A549 (cell line): ENCODE measurements around the gene FAM163A. TPM values are rescaled to one million over a fixed set of nuclear protein-coding genes. Genes with fewer than 3 reads are reported as not detected.

Source experiments
- ATAC-seq, 2 experiments: fragments of 200-7000 bp in 1 of 2; fragments of >200 bp in 1 of 2; cut with Nextera tagmentation in 1 of 2; cut with Tn5 transposase in 1 of 2; 3 replicates each; pipeline versions ENCODE4 v1.8.0 to v1.9.1; 2018 to 2020; ENCODE audit warnings: mild to moderate bottlenecking in 1 of 2, moderate library complexity in 1 of 2
- CTCF ChIA-PET: fragments of 300-600 bp; sonication (Branson Sonifier 250); formaldehyde crosslinking; extraction: SDS; loops from one replicate; lab custom pipeline; 2021; ENCODE audit warnings: antibody characterized with exemption, inconsistent platforms; lab: Yijun Ruan, JAX
- POLR2A ChIA-PET: fragments of 350-600 bp; formaldehyde crosslinking; extraction: SDS; loops from one replicate; lab custom pipeline; 2021; ENCODE audit warnings: antibody characterized with exemption, inconsistent platforms; lab: Yijun Ruan, JAX
- DNase-seq, 2 experiments: peaks; one replicate each; pipeline versions ENCODE4 v3.0.0 to v3.0.0-alpha.2; 2011 to 2016; ENCODE audit warnings: low read depth in 1 of 2, low spot score in 1 of 2
- FAIRE-seq: peaks from 2 replicates; lab custom pipeline; 2011; peaks lifted over from hg19 to GRCh38; lab: Jason Lieb, UNC
- H3K27ac ChIP-seq, 2 experiments: fragments of >200 bp; sonication (Bioruptor Twin); formaldehyde crosslinking; 3 replicates each; pipeline ENCODE4 v1.5.1; 2016 to 2017
- H3K4me1 ChIP-seq: fragments of >200 bp; sonication (Bioruptor Twin); formaldehyde crosslinking; 3 replicates; pipeline ENCODE4 v1.6.1; 2016
- H3K4me2 ChIP-seq: fragments of >200 bp; sonication (Bioruptor Twin); formaldehyde crosslinking; 3 replicates; pipeline ENCODE4 v1.6.1; 2016
- H3K4me3 ChIP-seq: fragments of >200 bp; sonication (Bioruptor Twin); formaldehyde crosslinking; 3 replicates; pipeline ENCODE4 v1.5.1; 2016
- H3K9me3 ChIP-seq: fragments of >200 bp; sonication (Bioruptor Twin); formaldehyde crosslinking; 3 replicates; pipeline ENCODE4 v1.6.1; 2016
- CBX2 ChIP-seq: fragments of 200-600 bp; sonication (generic); IDR thresholded peaks from 2 replicates; pipeline ENCODE4 v1.6.1; 2016; ENCODE audit warnings: low read depth, mild to moderate bottlenecking, borderline replicate concordance
- CEBPB ChIP-seq, 2 experiments: fragments of >200 bp in 1 of 2; sonication (Bioruptor Twin) in 1 of 2; formaldehyde crosslinking in 1 of 2; IDR thresholded peaks; 2 replicates each; pipeline ENCODE4 v1.6.1; 2012 to 2016
- CHD4 ChIP-seq: fragments of 200-600 bp; sonication (generic); IDR thresholded peaks from 2 replicates; pipeline ENCODE4 v1.6.1; 2016; ENCODE audit warnings: antibody characterized with exemption, mild to moderate bottlenecking, borderline replicate concordance
- EHF ChIP-seq: fragments of 250-450 bp; sonication (Bioruptor Pico); IDR thresholded peaks from 2 replicates; pipeline ENCODE4 v1.5.0; 2020; ENCODE audit warnings: mild to moderate bottlenecking
- EHMT2 ChIP-seq: fragments of 200-600 bp; sonication (generic); IDR thresholded peaks from 2 replicates; pipeline ENCODE4 v1.6.1; 2016; ENCODE audit warnings: antibody characterized with exemption, low read depth, mild to moderate bottlenecking, moderate library complexity
- EP300 ChIP-seq, 2 experiments: fragments of >200 bp; sonication (Bioruptor Twin); formaldehyde crosslinking; IDR thresholded peaks; 2 replicates in 1 of 2; 3 replicates in 1 of 2; pipeline ENCODE4 v1.6.1; 2016 to 2017
- ESRRA ChIP-seq: fragments of 150-350 bp; IDR thresholded peaks from 2 replicates; pipeline ENCODE4 v1.6.1; 2014; ENCODE audit warnings: mild to moderate bottlenecking, low read length, borderline replicate concordance
- FOSL2 ChIP-seq, 2 experiments: fragments of 450-650 bp in 1 of 2; fragments of >200 bp in 1 of 2; sonication (Bioruptor Twin) in 1 of 2; formaldehyde crosslinking; IDR thresholded peaks; 2 replicates each; pipeline versions ENCODE4 v1.5.0 to v1.6.1; 2016 to 2020; ENCODE audit warnings: mild to moderate bottlenecking in 1 of 2, moderate library complexity in 1 of 2
- JUNB ChIP-seq: fragments of >200 bp; sonication (Bioruptor Twin); formaldehyde crosslinking; IDR thresholded peaks from 2 replicates; pipeline ENCODE4 v1.6.1; 2016
- MAX ChIP-seq: IDR thresholded peaks from 2 replicates; pipeline ENCODE4 v1.6.1; 2012
- MAZ ChIP-seq: fragments of 150-350 bp; IDR thresholded peaks from 2 replicates; pipeline ENCODE4 v1.6.1; 2014; ENCODE audit warnings: antibody characterized with exemption, low read depth, low read length, borderline replicate concordance
- PBX3 ChIP-seq: IDR thresholded peaks from 2 replicates; pipeline ENCODE4 v1.6.1; 2012
- RARB ChIP-seq: fragments of 250-450 bp; sonication (Bioruptor Pico); IDR thresholded peaks from 2 replicates; pipeline ENCODE4 v1.8.0; 2021; ENCODE audit warnings: mild to moderate bottlenecking, moderate library complexity
- RCOR1 ChIP-seq: fragments of 150-350 bp; IDR thresholded peaks from 2 replicates; pipeline ENCODE4 v1.6.1; 2014; ENCODE audit warnings: antibody characterized with exemption, low read length, low read depth
- REST ChIP-seq: fragments of 200-600 bp; sonication (generic); IDR thresholded peaks from 2 replicates; pipeline ENCODE4 v1.6.1; 2016; ENCODE audit warnings: antibody characterized with exemption, mild to moderate bottlenecking, moderate library complexity
- SMC3 ChIP-seq: fragments of >200 bp; sonication (Bioruptor Twin); formaldehyde crosslinking; IDR thresholded peaks from 3 replicates; pipeline ENCODE4 v1.6.1; 2018; ENCODE audit warnings: inconsistent platforms
- USF2 ChIP-seq: fragments of 450-650 bp; IDR thresholded peaks from 2 replicates; pipeline ENCODE4 v1.6.1; 2014; ENCODE audit warnings: antibody characterized with exemption
- ZC3H11A ChIP-seq: fragments of 450-650 bp; IDR thresholded peaks from 2 replicates; pipeline ENCODE4 v1.6.1; 2014; ENCODE audit warnings: antibody characterized with exemption, mild to moderate bottlenecking
- ZFP36 ChIP-seq: fragments of 450-650 bp; IDR thresholded peaks from 2 replicates; pipeline ENCODE4 v1.6.1; 2014; ENCODE audit warnings: borderline replicate concordance; ENCODE audit not compliant: partially characterized antibody
- ZNF302 ChIP-seq: fragments of 250-450 bp; sonication (Bioruptor Pico); IDR thresholded peaks from 2 replicates; pipeline ENCODE4 v1.9.0; 2021; ENCODE audit warnings: inconsistent platforms, mild to moderate bottlenecking, moderate library complexity
- WGBS: methylation state at CpG from one replicate; pipeline ENCODE4 v1.1.6; 2017; ENCODE audit errors: missing lambda C conversion rate; 5-methylcytosine and 5-hydroxymethylcytosine counted together
- polyA plus RNA-seq, 4 experiments: library from polyadenylated mRNA; depleted of rRNA in 3 of 4; stranded (reverse); fragments of >200 nt; fragmentation: RNase III in 1 of 4; extraction: RNeasy Plus Mini Kit Qiagen cat#74134 plus additional on column Dnase treatment in 1 of 4; gene quantifications; 2 replicates in 3 of 4; 3 replicates in 1 of 4; pipeline ENCODE4 v1.2.3, GENCODE V29; 2011 to 2017
- TF ChIP-seq, protein P1 (sequence below): fragments of 150-350 bp; IDR thresholded peaks from 2 replicates; pipeline ENCODE4 v1.6.1; 2014; ENCODE audit warnings: low read depth, mild to moderate bottlenecking, low read length
- TF ChIP-seq, protein P2 (sequence below): fragments of >200 bp; sonication (Bioruptor Twin); formaldehyde crosslinking; IDR thresholded peaks from 2 replicates; pipeline ENCODE4 v1.6.1; 2016

The FAM163A gene
- polyA plus RNA-seq, 2 of the 4 experiments (the other 2 are of a cell fraction): not detected

- Histone ChIP-seq H3K4me2 (no peak overlapping the region), H3K4me3 (no peak overlapping the region)
- TF ChIP-seq, protein P1, sequence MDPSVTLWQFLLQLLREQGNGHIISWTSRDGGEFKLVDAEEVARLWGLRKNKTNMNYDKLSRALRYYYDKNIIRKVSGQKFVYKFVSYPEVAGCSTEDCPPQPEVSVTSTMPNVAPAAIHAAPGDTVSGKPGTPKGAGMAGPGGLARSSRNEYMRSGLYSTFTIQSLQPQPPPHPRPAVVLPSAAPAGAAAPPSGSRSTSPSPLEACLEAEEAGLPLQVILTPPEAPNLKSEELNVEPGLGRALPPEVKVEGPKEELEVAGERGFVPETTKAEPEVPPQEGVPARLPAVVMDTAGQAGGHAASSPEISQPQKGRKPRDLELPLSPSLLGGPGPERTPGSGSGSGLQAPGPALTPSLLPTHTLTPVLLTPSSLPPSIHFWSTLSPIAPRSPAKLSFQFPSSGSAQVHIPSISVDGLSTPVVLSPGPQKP: no peak
- TF ChIP-seq CBX2 (no peak), EHMT2 (no peak), MAZ (no peak), ZFP36 (no peak), PBX3 (no peak), EHF (no peak), RARB (CRISPR knock-in tag) (no peak), CHD4 (no peak)
- TF ChIP-seq, all 56 proteins: peak for 0
- FAIRE-seq (no peak), DNase-seq (no peak), ATAC-seq (no peak)
- Histone ChIP-seq H3K4me1 (no peaks in the 10 kb centered on the region), H3K27ac (no peak overlapping the region), H3K9me3 (no peaks in the 10 kb centered on the region)
- ChIA-PET POLR2A (no interaction called here), CTCF (interaction anchor here (1.0 to 1.8 kb wide), 5 partner anchors 10 to 68 kb away, joined by 3 to 6 read pairs (median 3); no protein-coding TSS in a partner anchor)
- 47% methylated on average over 8 of the region's 8 CpGs for WGBS
Measured at GRCh38 chr1:179774566-179774965, 31.5 kb downstream of the FAM163A start.

- H3K27ac ChIP-seq: no peak overlapping the region
- no peaks in the 10 kb centered on the region for H3K9me3 ChIP-seq
- FAIRE-seq (no peak), ATAC-seq (no peak), DNase-seq (no peak)
- 79% methylated on average over 6 of the region's 6 CpGs for WGBS
- ChIA-PET POLR2A (no interaction called here), CTCF (interaction anchor here (1.2 kb wide), 1 partner anchor 68 kb away, joined by 3 read pairs; no protein-coding TSS in a partner anchor)
- no peak for TF ChIP-seq CEBPB (IDR thresholded peaks at IDR 0.05)
- TF ChIP-seq SMC3: no peak
- TF ChIP-seq FOSL2 (IDR thresholded peaks at IDR 0.05): no peak
- no peak for TF ChIP-seq FOSL2 (CRISPR knock-in tag; IDR thresholded peaks at IDR 0.05)
- no peak for TF ChIP-seq REST
- no peak for TF ChIP-seq RCOR1
- TF ChIP-seq EP300 (IDR thresholded peaks at IDR 0.05): no peak
- TF ChIP-seq, protein P2, sequence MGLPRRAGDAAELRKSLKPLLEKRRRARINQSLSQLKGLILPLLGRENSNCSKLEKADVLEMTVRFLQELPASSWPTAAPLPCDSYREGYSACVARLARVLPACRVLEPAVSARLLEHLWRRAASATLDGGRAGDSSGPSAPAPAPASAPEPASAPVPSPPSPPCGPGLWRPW: no peak
- no peak for TF ChIP-seq USF2
- TF ChIP-seq ZC3H11A: no peak
- no peak for TF ChIP-seq ESRRA
- no peak for TF ChIP-seq JUNB
- no peak for TF ChIP-seq EHF
- no peak for TF ChIP-seq MAX
- no peak for TF ChIP-seq ZNF302
- no peak overlapping the region for H3K4me2 ChIP-seq
- no peak overlapping the region for H3K4me3 ChIP-seq
- no peaks in the 10 kb centered on the region for H3K4me1 ChIP-seq
Measured at GRCh38 chr1:179775009-179775408, 31.9 kb downstream of the FAM163A start.
